Measurements from ENCODE around the gene MFSD1. TPM values are rescaled to one million over a fixed set of nuclear protein-coding genes. Genes with fewer than 3 reads are reported as not detected.

Gene MFSD1, protein sequence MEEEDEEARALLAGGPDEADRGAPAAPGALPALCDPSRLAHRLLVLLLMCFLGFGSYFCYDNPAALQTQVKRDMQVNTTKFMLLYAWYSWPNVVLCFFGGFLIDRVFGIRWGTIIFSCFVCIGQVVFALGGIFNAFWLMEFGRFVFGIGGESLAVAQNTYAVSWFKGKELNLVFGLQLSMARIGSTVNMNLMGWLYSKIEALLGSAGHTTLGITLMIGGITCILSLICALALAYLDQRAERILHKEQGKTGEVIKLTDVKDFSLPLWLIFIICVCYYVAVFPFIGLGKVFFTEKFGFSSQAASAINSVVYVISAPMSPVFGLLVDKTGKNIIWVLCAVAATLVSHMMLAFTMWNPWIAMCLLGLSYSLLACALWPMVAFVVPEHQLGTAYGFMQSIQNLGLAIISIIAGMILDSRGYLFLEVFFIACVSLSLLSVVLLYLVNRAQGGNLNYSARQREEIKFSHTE
- 33.7 and 51.7 TPM in 2 replicates for total RNA-seq (2011; cell fraction: chromatin; rRNA removed; ENCODE audit: low replicate concordance)
- 32.1 and 34.5 TPM in 2 replicates for total RNA-seq (2011; cell fraction: nucleolus; rRNA removed)
- total RNA-seq (2011; cell fraction: nucleoplasm; rRNA removed) = 42.4 and 60.5 TPM in 2 replicates
- 25.6 and 26.4 TPM in 2 replicates for total RNA-seq (2014; rRNA removed)
- total RNA-seq (2014; rRNA removed; fragmentation: Illumina TruSeq; extraction: Trizol) = 40.3 and 47.2 TPM in 2 replicates
- total RNA-seq (2015; rRNA removed; fragmentation: Illumina TruSeq; extraction: Trizol) = 39.0 and 43.9 TPM in 2 replicates
- total RNA-seq (2021) = 28.6 and 31.2 TPM in 2 replicates
- 35.5 and 49.5 TPM in 2 replicates for polyA plus RNA-seq (2011; rRNA removed)
- 26.6 and 51.5 TPM in 2 replicates for polyA plus RNA-seq (2011; cell fraction: cytosol; rRNA removed)
- polyA plus RNA-seq (2011; cell fraction: nucleus; rRNA removed) = 22.9 and 31.5 TPM in 2 replicates
- 21.6 and 28.0 TPM in 2 replicates for polyA plus RNA-seq (2012)
- polyA plus RNA-seq (2014; fragmentation: Illumina TruSeq; extraction: Trizol) = 27.5 and 28.4 TPM in 2 replicates
- 10 to 100 TPM in 1 of 2 experiments, 1 to 10 TPM in 1; 8.7 to 11.4 TPM for polyA plus RNA-seq (2014; fragmentation: Nextera tagmentation; extraction: Ambion mirVana)
- polyA plus RNA-seq (2014; rRNA removed) = 31.3 and 33.4 TPM in 2 replicates
- polyA minus RNA-seq (2011; rRNA and poly(A)+ RNA removed) = 52.2 and 58.3 TPM in 2 replicates
- 19.7 and 24.4 TPM in 2 replicates for polyA minus RNA-seq (2011; cell fraction: cytosol; rRNA and poly(A)+ RNA removed)
- 21.7 and 30.3 TPM in 2 replicates for polyA minus RNA-seq (2011; cell fraction: nucleus; rRNA and poly(A)+ RNA removed)
- percentile 74 among the genes with signal in this experiment for Bru-seq, nascent RNA
- percentile 76 among the genes with signal in this experiment for BruChase-seq, experiment 1, labeled RNA remaining after a 2-hour chase
- BruChase-seq, experiment 2, labeled RNA remaining after a 6-hour chase = percentile 73 among the genes with signal in this experiment
- long read RNA-seq, experiment 1, transcript MFSD1-215 (15 exons, 2,121 nt) = minor isoform, 5 of 112 reads
- long read RNA-seq, experiment 1, transcript MFSD1-203 (16 exons, 2,423 nt) = major isoform, 88 of 112 reads
- long read RNA-seq, experiment 1, partial matches to known transcripts = 7 of 112 reads
- long read RNA-seq, experiment 1, other reads (novel, unspliced or antisense) = 11 of 112 reads
- long read RNA-seq, experiment 2, transcript MFSD1-203 (16 exons, 2,423 nt) = major isoform, 13 of 38 reads
- long read RNA-seq, experiment 2, partial matches to known transcripts = 7 of 38 reads
- long read RNA-seq, experiment 2, other reads (novel, unspliced or antisense) = 17 of 38 reads
- long read RNA-seq, experiment 3, transcript MFSD1-203 (16 exons, 2,423 nt) = major isoform, 48 of 60 reads
- long read RNA-seq, experiment 3, partial matches to known transcripts = 5 of 60 reads
- long read RNA-seq, experiment 3, other reads (novel, unspliced or antisense) = 5 of 60 reads

DNA sequence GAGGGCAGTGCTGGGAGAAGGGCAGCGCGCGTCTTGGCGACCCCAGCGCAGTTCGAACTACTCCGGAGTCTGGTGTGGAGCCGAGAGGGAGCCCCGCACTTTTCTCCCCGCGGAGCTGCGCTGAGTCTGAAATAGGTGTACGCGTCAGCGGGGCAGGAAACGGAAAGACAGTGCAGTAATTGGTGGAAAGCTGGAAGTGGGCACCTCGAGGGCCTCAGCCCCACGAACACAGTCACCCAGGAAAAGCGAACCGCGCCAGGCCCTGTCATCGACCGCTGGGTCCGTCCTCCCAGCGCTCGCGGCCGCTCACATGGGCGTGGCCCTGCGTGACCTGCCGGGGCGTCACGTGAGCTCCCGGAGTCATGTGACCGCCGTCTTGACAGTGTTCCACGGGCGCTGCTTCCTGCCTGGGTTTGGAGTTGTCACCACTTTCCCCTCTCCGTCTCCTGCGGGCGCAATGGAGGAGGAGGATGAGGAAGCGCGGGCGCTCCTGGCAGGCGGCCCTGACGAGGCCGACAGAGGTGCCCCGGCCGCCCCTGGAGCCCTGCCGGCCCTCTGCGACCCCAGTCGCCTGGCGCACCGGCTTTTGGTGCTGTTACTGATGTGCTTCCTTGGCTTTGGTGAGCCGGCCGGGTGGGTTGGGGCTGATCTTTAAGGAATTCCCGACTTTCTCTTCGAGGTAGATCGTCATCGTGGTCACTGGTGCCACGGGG is at the start of gene MFSD1:
Gene MFSD1 (plus strand): TSS at position 359 of the 713 bp plus-strand sequence. CDS start 99 bp downstream, at position 458.
- Histone ChIP-seq H4K20me1 (replicated peaks; ENCODE audit: control insufficient read depth, insufficient read depth, low read length) (no peaks in the 10 kb centered on the region), H3K9me1 (ENCODE audit: control insufficient read depth, insufficient read depth, low read length) (no peaks in the 10 kb centered on the region), H3K27me3 (ENCODE audit: control insufficient read depth in 2 of 2, insufficient read depth in 2 of 2, low read length in 2 of 2) (no peaks in the 10 kb centered on the region), H3K9me3 (replicated peaks; ENCODE audit: control insufficient read depth, insufficient read depth, low read depth, low read length) (no peaks in the 10 kb centered on the region), H3K27ac (ENCODE audit: extremely low read depth, low read depth, low read length) (peak within 1 kb of the TSS; percentile 74), H3K4me3 (peak within 1 kb of the TSS; percentile 80), H3K79me2 (ENCODE audit: control insufficient read depth, insufficient read depth, low read length) (peaks cover 14% of the 10 kb centered on the region; the same call in 2 of the 3 replicates), H3K4me2 (ENCODE audit: insufficient read depth, low read length) (peak within 1 kb of the TSS; percentile 93), H3K4me1 (replicated peaks in 1 of 2; ENCODE audit: control insufficient read depth in 2 of 2, insufficient read depth in 2 of 2, low read length in 2 of 2) (peaks cover 4 to 10% of the 10 kb centered on the region in 2 experiments; a peak in 4 of 5 replicates), H3K9ac (ENCODE audit: insufficient read depth in 1 of 2, low read depth in 2 of 2, low read length in 2 of 2) (peak within 1 kb of the TSS; percentile 71 to 94), H3K36me3 (ENCODE audit: control insufficient read depth, insufficient read depth, low read length) (peaks cover 4% of the 10 kb centered on the region; the same call in 1 of the 3 replicates), H2AFZ (ENCODE audit: low read depth, low read length) (peak within 1 kb of the TSS; percentile 82)
- FAIRE-seq (peak; percentile 87), DNase-seq (ENCODE audit: extremely low read depth in 1 of 4, low spot score in 3 of 4) (peak; percentile 92 to 96 (median 92)), ATAC-seq (peak; percentile 97)
- in situ Hi-C loops (cut with MboI) (no loop called here), intact Hi-C loops (cut with micrococcal nuclease) (no loop called here)
- no TSS peak for BruUV-seq (replicated peaks)
- ChIA-PET CTCF (ENCODE audit: low intra/inter-chr PET ratio) (interaction anchor here (1.4 kb wide), 1 partner anchor 12 kb away, joined by 3 read pairs; no protein-coding TSS in a partner anchor), POLR2A (interaction anchor here (0.6 to 1.8 kb wide), 10 partner anchors 9 to 1236 kb away, joined by 3 to 9 read pairs (median 3); partner anchors contain the start of genes GFM1 and MLF1)
- under 1% methylated on average over 57 of the region's 61 CpGs for WGBS (ENCODE audit: insufficient coverage, low coverage, missing lambda C conversion rate)
- TF ChIP-seq, protein P1, sequence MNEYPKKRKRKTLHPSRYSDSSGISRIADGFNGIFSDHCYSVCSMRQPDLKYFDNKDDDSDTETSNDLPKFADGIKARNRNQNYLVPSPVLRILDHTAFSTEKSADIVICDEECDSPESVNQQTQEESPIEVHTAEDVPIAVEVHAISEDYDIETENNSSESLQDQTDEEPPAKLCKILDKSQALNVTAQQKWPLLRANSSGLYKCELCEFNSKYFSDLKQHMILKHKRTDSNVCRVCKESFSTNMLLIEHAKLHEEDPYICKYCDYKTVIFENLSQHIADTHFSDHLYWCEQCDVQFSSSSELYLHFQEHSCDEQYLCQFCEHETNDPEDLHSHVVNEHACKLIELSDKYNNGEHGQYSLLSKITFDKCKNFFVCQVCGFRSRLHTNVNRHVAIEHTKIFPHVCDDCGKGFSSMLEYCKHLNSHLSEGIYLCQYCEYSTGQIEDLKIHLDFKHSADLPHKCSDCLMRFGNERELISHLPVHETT (CRISPR knock-in tag; conservative IDR thresholded peaks at IDR 0.05 in 1 of 2, IDR thresholded peaks at IDR 0.05 in 1 of 2) = peak in 1 of 2 experiments; percentile 42; a peak in 1 of 4 replicates
- TF ChIP-seq U2AF1 (optimal IDR thresholded peaks at IDR 0.05; ENCODE audit: low read depth, low read length) = no peak
- TF ChIP-seq, protein P2, sequence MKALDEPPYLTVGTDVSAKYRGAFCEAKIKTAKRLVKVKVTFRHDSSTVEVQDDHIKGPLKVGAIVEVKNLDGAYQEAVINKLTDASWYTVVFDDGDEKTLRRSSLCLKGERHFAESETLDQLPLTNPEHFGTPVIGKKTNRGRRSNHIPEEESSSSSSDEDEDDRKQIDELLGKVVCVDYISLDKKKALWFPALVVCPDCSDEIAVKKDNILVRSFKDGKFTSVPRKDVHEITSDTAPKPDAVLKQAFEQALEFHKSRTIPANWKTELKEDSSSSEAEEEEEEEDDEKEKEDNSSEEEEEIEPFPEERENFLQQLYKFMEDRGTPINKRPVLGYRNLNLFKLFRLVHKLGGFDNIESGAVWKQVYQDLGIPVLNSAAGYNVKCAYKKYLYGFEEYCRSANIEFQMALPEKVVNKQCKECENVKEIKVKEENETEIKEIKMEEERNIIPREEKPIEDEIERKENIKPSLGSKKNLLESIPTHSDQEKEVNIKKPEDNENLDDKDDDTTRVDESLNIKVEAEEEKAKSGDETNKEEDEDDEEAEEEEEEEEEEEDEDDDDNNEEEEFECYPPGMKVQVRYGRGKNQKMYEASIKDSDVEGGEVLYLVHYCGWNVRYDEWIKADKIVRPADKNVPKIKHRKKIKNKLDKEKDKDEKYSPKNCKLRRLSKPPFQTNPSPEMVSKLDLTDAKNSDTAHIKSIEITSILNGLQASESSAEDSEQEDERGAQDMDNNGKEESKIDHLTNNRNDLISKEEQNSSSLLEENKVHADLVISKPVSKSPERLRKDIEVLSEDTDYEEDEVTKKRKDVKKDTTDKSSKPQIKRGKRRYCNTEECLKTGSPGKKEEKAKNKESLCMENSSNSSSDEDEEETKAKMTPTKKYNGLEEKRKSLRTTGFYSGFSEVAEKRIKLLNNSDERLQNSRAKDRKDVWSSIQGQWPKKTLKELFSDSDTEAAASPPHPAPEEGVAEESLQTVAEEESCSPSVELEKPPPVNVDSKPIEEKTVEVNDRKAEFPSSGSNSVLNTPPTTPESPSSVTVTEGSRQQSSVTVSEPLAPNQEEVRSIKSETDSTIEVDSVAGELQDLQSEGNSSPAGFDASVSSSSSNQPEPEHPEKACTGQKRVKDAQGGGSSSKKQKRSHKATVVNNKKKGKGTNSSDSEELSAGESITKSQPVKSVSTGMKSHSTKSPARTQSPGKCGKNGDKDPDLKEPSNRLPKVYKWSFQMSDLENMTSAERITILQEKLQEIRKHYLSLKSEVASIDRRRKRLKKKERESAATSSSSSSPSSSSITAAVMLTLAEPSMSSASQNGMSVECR (CRISPR knock-in tag; IDR thresholded peaks at IDR 0.05) = peak; percentile 99
- TF ChIP-seq PTRF (tag; IDR thresholded peaks at IDR 0.05) = no peak
- no peak for TF ChIP-seq ZNF707 (CRISPR knock-in tag; conservative IDR thresholded peaks at IDR 0.05)
- peak; percentile 78; the same call in 1 of the 2 replicates for TF ChIP-seq CBX1 (IDR thresholded peaks at IDR 0.05; ENCODE audit: low read depth)

Measured in K562 (cell line).